ENCODE data around the gene SYNDIG1.

SYNDIG1 gene

DNA sequence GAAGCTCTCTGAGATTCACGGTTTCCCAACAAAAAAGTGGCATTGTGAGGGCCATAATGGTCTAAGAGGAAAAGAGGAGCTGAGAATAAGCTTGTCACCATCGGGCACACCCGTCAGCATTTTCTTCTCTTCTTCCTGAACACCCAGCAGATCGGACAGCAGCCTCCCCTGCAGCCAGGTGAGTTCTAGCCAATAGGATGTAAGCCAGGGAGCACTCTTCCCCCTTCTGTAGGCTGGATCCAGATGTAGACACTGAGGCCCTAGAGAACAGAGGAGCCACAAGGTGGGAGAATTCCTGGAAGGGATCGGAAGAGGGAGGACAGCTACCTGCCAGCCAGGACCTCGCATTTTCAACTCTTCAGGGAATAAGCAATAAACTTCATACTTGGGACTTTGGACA lies 228.0 kb downstream of the SYNDIG1 start:
- POLR2A ChIA-PET, result no interaction called here
- TF ChIP-seq FOXK2 (IDR thresholded peaks at IDR 0.05) (no peak), ARNT (IDR thresholded peaks at IDR 0.05) (no peak), LEF1 (IDR thresholded peaks at IDR 0.05; ENCODE audit: borderline replicate concordance) (no peak), FOXA1 (IDR thresholded peaks at IDR 0.05) (no peak), NFRKB (IDR thresholded peaks at IDR 0.05) (no peak), BHLHE40 (IDR thresholded peaks at IDR 0.05; ENCODE audit: borderline replicate concordance) (no peak), TARDBP (IDR thresholded peaks at IDR 0.05) (no peak), HDGF (IDR thresholded peaks at IDR 0.05; ENCODE audit: borderline replicate concordance) (no peak), SUZ12 (IDR thresholded peaks at IDR 0.05) (no peak), SP1 (IDR thresholded peaks at IDR 0.05) (no peak)
- TF ChIP-seq, protein P1, sequence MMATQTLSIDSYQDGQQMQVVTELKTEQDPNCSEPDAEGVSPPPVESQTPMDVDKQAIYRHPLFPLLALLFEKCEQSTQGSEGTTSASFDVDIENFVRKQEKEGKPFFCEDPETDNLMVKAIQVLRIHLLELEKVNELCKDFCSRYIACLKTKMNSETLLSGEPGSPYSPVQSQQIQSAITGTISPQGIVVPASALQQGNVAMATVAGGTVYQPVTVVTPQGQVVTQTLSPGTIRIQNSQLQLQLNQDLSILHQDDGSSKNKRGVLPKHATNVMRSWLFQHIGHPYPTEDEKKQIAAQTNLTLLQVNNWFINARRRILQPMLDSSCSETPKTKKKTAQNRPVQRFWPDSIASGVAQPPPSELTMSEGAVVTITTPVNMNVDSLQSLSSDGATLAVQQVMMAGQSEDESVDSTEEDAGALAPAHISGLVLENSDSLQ (IDR thresholded peaks at IDR 0.05), result no peak
- CTCF ChIA-PET, result no interaction called here
- no peak for DNase-seq (ENCODE audit: extremely low spot score)

DNA sequence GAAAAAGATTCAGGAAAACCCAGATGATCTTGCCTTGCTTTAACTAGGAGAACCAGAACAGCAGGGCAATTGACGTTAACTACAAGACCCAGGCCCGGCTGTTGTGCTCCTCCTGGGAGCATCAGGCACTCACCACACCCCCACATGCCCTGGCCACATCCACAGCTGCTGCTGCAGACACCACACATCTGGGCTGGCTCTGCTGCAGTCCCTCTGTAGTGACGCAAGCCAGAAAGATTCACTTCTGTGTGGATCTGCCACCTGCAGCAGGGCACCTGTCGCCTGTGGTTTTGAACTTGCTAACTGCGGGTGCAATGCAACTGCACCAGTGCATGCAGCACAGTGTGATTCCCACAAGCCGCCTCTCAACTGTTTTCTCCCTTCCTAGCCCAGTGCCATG lies 228.8 kb downstream of the SYNDIG1 start:
- POLR2A ChIA-PET, result no interaction called here
- DNase-seq (ENCODE audit: extremely low spot score), result no peak
- no peak for TF ChIP-seq FOXA1 (IDR thresholded peaks at IDR 0.05)
- TF ChIP-seq, protein P1 (IDR thresholded peaks at IDR 0.05), result no peak
- no peak for TF ChIP-seq SUZ12 (IDR thresholded peaks at IDR 0.05)
- no peak for TF ChIP-seq NFRKB (IDR thresholded peaks at IDR 0.05)
- CTCF ChIA-PET, result no interaction called here

DNA sequence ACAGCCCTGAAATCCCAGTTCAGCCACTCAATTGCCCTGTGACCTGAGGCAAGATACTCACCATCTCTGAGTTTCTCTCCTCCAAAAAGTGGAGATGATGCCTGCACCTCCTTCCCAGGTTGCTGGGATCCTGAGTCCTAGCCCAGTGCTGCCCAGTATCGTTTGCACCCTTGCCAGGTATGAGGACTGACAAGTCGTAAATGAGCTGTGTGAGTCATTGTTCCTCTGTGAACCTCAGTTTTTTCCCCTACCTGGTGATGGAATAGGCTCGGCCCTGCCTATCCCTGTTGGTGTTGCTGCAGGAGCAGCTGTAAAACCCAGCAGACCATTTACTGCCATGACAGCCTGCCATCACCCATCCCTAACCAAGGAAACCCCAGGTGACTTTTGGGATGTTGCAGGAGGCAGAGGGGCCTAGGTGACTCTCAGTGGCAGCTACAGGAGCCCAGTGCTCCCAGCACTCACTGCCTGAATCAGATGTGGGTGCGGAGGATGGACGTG lies 229.3 kb downstream of the SYNDIG1 start:
- CTCF ChIA-PET, result no interaction called here
- no peak for TF ChIP-seq BHLHE40 (IDR thresholded peaks at IDR 0.05; ENCODE audit: borderline replicate concordance)
- no peak for TF ChIP-seq NFRKB (IDR thresholded peaks at IDR 0.05)
- no peak for TF ChIP-seq ELF4 (IDR thresholded peaks at IDR 0.05)
- TF ChIP-seq LEF1 (IDR thresholded peaks at IDR 0.05; ENCODE audit: borderline replicate concordance), result no peak
- no peak for TF ChIP-seq ZNF384 (IDR thresholded peaks at IDR 0.05)
- no peak for TF ChIP-seq L3MBTL2 (conservative IDR thresholded peaks at IDR 0.05)
- TF ChIP-seq SUZ12 (IDR thresholded peaks at IDR 0.05), result no peak
- TF ChIP-seq ARNT (IDR thresholded peaks at IDR 0.05), result no peak
- TF ChIP-seq FOXK2 (IDR thresholded peaks at IDR 0.05), result no peak
- no peak for TF ChIP-seq FOXM1 (IDR thresholded peaks at IDR 0.05; ENCODE audit: borderline replicate concordance)
- TF ChIP-seq SP1 (IDR thresholded peaks at IDR 0.05), result no peak
- TF ChIP-seq HDGF (IDR thresholded peaks at IDR 0.05; ENCODE audit: borderline replicate concordance), result no peak
- TF ChIP-seq TARDBP (IDR thresholded peaks at IDR 0.05), result no peak
- TF ChIP-seq CTBP1 (IDR thresholded peaks at IDR 0.05; ENCODE audit: borderline replicate concordance), result no peak
- no peak for TF ChIP-seq FOXA1 (IDR thresholded peaks at IDR 0.05)
- TF ChIP-seq, protein P1 (IDR thresholded peaks at IDR 0.05), result no peak

DNA sequence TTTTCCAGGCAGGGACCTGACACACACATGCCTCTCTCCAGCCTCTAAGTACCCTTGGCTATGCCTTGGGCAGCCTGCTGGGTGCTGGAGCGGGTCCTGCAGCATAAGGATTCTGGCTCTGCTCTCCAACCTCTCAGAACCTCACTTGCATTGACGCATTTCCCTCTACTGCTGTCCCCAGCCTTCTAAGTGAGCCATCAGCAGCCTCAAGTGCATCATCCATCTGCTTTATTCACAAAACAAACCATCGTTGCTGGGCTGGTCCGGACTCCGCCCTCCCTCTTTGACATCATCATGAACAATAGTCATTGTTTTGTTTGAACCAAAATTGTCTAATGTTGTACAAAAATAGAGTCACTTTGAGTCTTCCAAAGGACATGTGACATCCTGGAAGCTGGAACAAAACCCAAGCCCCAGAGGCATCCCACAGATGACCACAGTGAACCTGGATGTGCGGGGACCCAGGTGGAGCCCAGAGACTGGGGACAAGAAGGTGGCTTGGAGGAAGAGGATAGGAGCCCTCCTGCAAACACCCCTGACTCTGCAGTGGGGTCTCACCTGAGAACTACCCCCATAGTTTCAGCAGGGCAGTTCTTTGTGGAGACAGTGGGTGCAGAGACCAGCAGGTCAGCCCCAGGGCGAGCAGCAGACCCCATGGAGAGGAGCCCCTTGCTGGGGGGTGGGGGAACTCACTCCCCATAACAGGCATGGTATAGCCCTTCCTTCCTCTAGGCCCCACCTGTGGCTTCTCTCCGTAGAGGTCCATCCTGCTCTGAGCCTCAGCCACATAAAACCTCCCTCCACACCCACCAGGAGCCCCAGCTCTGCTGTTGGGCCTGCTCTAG lies 230.1 kb downstream of the SYNDIG1 start:
- TF ChIP-seq FOXA1 (IDR thresholded peaks at IDR 0.05), result no peak
- no peak for TF ChIP-seq LEF1 (IDR thresholded peaks at IDR 0.05; ENCODE audit: borderline replicate concordance)
- TF ChIP-seq BHLHE40 (IDR thresholded peaks at IDR 0.05; ENCODE audit: borderline replicate concordance), result no peak
- TF ChIP-seq SUZ12 (IDR thresholded peaks at IDR 0.05), result no peak
- no peak for TF ChIP-seq NFRKB (IDR thresholded peaks at IDR 0.05)
- no peak for TF ChIP-seq FOXK2 (IDR thresholded peaks at IDR 0.05)
- TF ChIP-seq TARDBP (IDR thresholded peaks at IDR 0.05), result no peak
- no peak for TF ChIP-seq ARNT (IDR thresholded peaks at IDR 0.05)
- TF ChIP-seq CTBP1 (IDR thresholded peaks at IDR 0.05; ENCODE audit: borderline replicate concordance), result no peak
- TF ChIP-seq, protein P1 (IDR thresholded peaks at IDR 0.05), result no peak
- no peak for TF ChIP-seq L3MBTL2 (conservative IDR thresholded peaks at IDR 0.05)
- no peak for TF ChIP-seq ELF4 (IDR thresholded peaks at IDR 0.05)
- no peak for TF ChIP-seq SP1 (IDR thresholded peaks at IDR 0.05)
- TF ChIP-seq FOXM1 (IDR thresholded peaks at IDR 0.05; ENCODE audit: borderline replicate concordance), result no peak
- TF ChIP-seq HDGF (IDR thresholded peaks at IDR 0.05; ENCODE audit: borderline replicate concordance), result no peak
- TF ChIP-seq ZNF384 (IDR thresholded peaks at IDR 0.05), result no peak
- ChIA-PET CTCF (no interaction called here), POLR2A (no interaction called here)
- no peak for DNase-seq (ENCODE audit: extremely low spot score)

More for the DNA sequence above, 229.3 kb downstream of the SYNDIG1 start:
- POLR2A ChIA-PET, result no interaction called here
- DNase-seq (ENCODE audit: extremely low spot score), result no peak

DNA sequence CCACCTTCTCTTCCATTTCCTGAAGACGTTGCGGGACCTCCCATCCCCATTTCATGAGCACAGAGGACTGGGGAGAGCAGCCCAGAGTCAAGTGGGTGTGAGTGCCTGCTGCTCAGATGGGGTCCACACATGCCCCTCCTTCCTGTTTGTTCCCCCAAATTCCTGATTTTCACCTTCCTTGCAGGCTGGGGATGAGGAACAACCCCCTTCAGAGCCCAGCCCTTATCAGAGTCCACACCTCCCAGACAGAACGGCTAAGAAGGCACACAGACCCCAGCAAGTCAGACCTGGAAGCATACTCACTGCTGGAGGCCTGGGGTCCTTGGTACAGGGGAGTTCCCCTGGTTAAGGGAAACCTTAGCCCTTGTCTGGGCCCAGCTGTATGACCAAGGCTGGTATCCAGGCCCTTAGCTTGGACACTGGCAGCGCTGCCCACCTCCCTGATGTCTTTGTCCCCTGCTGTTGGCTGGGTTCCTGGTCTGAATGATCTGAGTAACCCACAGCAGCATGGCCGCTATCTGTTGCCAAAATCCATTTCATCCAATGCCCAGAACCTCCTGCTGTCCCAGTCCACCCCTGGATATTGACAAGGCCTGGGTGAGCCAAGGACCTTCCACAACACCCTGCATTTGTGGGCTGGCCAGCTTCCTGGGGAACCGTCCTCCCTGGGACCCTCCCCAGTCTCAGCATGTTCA lies 230.9 kb downstream of the SYNDIG1 start:
- CTCF ChIA-PET, result no interaction called here
- no peak for DNase-seq (ENCODE audit: extremely low spot score)
- no peak for TF ChIP-seq L3MBTL2 (conservative IDR thresholded peaks at IDR 0.05)
- no peak for TF ChIP-seq CTBP1 (IDR thresholded peaks at IDR 0.05; ENCODE audit: borderline replicate concordance)
- no peak for TF ChIP-seq SP1 (IDR thresholded peaks at IDR 0.05)
- TF ChIP-seq LEF1 (IDR thresholded peaks at IDR 0.05; ENCODE audit: borderline replicate concordance), result no peak
- no peak for TF ChIP-seq TARDBP (IDR thresholded peaks at IDR 0.05)
- TF ChIP-seq NFRKB (IDR thresholded peaks at IDR 0.05), result no peak
- TF ChIP-seq ARNT (IDR thresholded peaks at IDR 0.05), result no peak
- no peak for TF ChIP-seq ZNF384 (IDR thresholded peaks at IDR 0.05)
- no peak for TF ChIP-seq BHLHE40 (IDR thresholded peaks at IDR 0.05; ENCODE audit: borderline replicate concordance)
- TF ChIP-seq SUZ12 (IDR thresholded peaks at IDR 0.05), result no peak
- no peak for TF ChIP-seq FOXM1 (IDR thresholded peaks at IDR 0.05; ENCODE audit: borderline replicate concordance)
- no peak for TF ChIP-seq HDGF (IDR thresholded peaks at IDR 0.05; ENCODE audit: borderline replicate concordance)
- TF ChIP-seq, protein P1 (IDR thresholded peaks at IDR 0.05), result no peak
- no peak for TF ChIP-seq ELF4 (IDR thresholded peaks at IDR 0.05)

More for the DNA sequence above, 230.9 kb downstream of the SYNDIG1 start:
- POLR2A ChIA-PET, result no interaction called here
